OCI-LY3 (cell line): ENCODE results near the gene AGBL4.

Source experiments
- CTCF ChIP-seq: fragments of 200-600, 300-600 bp; sonication (generic); IDR thresholded peaks from 2 replicates; pipeline ENCODE4 v1.5.1; 2014; ENCODE audit warnings: antibody characterized with exemption, low read length, low read depth
- EZH2phosphoT487 ChIP-seq: fragments of 200-600 bp; shearing (Covaris generic); IDR thresholded peaks from 2 replicates; pipeline ENCODE4 v1.6.1; 2018; ENCODE audit warnings: antibody characterized with exemption, mixed run types, low read depth

- TF ChIP-seq CTCF: no peak
- TF ChIP-seq EZH2phosphoT487: no peak
Measured at GRCh38 chr1:49208712-49209111, 815.0 kb downstream of the AGBL4 start.
